Measurements from ENCODE around the gene CPE.

The CPE gene

DNA sequence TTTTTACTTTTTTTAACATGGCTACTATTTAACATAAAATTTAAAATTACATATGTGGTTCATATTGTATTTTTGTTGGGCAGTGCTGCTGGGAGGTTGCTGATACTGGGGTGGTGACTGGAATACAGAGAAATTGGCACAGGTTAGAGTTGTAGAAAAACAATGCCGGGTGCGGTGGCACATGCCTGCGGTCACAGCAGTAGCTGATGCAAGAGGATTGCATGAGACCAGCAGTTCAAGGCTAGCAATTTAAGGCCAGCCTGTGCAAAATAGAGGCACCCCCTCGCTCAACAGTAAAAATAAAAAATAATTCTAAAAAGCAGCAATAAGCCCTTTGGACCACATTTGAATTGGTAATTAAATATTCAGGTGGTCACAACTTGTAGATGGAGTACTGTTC lies 11.8 kb upstream of the CPE start:
- no peak for DNase-seq

DNA sequence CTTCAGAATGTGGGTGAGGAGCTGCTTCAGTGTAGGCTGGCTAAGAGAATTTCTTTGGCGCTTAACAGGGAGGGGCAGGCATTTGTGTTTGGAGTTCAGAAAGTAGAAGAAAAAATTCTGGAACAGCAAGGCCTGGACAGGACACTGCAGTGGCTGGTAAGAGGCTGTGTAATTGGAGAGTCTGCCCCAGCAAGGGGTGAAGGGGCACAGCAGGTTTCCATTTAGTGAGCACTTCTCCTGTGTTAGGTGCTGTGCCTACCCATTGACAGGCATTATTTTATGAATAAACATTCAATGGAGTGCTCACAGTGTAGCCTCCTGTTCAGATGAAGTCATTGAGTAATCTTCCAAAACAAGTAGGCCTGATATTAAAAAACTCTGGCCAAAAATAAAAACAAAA lies 10.7 kb upstream of the CPE start:
- no peak for DNase-seq

GRCh38 chr4:165368567-165368966 lies 10.2 kb upstream of the CPE start:
- no peak for DNase-seq

DNA sequence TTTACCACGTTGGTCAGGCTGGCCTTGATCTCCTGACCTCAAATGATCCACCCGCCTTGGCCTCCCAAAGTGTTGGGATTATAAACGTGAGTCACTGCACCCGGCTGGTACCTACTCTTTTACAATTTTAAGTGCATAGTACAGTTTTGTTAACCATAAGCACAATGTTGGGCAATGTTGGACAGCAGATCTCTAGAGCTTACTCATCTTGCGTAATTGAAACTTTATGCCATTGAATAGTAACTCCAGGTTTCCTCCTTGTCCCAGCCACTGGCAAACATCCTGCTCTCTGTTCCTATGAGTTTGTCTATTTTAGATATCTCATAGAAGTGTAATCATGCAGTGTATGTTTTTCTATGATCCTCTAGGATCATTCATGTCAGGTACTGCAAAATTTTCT lies 9.3 kb upstream of the CPE start:
- no peak for DNase-seq

DNA sequence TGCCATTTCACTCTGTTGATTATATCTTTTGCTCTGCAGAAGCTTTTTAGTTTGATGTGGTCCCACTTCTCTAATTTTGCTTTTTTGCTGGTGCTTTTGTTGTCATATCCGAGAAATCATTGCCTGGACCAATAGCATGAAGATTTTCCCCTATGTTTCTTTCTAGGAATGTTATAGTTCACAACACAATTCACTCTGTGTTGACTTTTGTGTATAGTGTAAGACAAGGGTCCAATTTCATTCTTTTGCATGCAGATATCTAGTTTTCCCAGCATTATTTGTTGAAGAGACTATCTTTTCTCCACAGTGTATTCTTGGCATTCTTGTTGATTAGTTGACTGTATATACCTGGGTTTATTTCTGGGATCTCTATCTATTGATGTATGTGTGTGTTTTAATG lies 8.3 kb upstream of the CPE start:
- DNase-seq: no peak

- no peak for DNase-seq
These were observed 3.3 kb upstream of the CPE start for GRCh38 chr4:165375465-165375864.

GRCh38 chr4:165378398-165378744 lies 437 bp upstream of the CPE start:
- DNase-seq: no peak

GRCh38 chr4:165379678-165380064 lies 863 bp downstream of the CPE start:
- no peak for DNase-seq

DNA sequence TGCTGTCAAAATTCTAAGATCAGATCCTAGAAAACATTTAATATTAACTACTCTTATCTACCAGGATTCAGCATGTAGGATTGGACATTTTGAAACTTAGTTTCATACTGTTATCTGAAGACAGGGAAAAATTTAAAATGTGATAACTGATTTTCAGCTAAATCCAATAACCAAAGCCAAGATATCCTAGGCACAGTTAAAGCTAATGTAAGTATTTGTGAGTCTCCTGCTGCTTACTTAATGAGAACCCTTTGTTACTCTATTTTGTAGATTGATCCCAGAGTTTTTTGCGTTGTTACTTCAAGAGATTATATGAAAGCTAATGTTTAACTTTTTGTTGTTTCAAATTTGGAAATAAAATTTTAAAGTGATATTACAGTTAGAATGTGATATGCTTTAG lies 2.0 kb downstream of the CPE start:
- no peak for DNase-seq

GRCh38 chr4:165381821-165382373 lies 3.1 kb downstream of the CPE start:
- no peak for DNase-seq

DNA sequence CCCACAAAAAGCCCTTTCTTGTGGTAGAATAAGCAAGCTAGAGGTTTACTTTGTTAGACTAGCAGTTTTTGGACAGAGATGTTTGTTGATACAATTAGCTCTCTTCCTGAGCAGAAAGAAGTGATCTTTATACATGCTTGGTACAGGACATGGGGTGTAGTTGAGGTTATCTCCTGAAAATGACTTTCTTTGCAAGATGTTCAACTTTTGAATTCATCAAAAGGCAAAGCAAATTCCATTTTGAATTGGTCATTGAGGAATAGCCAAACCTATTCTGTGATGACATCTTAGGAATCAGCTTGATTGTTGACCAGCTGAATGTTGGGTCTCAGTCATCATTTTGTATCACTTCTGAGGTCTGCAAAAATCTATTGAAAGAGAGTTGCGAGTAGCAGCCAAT lies 3.8 kb downstream of the CPE start:
- DNase-seq: no peak

DNA sequence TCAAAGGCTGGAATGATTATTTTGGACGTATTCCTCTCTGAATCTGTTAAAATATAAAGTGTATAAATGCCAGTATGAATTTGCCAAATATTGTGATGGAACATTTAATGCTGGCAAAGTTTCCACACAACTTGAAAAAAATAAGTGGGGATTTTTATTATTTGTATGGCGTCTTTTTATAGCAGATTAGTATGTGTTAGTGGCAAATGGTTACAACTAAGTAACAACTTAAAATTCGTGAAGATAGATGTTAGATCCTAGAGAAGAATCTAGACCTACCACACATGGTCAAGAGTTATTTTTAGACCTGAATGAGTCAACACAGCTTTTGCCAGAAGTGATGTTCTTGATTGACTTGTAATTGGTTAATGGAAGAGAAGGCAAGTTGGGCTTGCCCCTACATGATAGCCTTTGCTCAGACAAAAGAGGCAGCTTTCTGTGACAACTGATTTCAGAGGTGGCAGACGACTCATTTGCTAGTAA lies 4.8 kb downstream of the CPE start:
- DNase-seq: no peak

DNA sequence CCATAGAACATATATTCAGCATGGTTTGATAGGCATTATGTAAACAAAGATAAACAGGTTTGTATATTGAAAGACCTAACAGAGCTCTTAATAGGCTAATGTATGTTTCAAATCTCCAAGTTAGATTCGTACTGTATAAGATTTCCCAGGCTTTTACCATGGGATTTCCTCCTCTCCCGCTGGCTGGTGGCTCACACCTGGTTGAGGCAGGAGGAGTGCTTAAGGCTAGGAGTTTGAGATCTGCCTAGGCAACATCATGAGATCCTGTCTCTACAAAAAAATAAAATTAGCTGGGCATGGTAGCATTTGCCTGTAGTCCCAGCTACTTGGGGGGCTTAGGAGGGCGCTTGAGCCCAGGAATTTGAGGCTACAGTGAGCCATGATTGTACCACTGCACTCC lies 5.4 kb downstream of the CPE start:
- DNase-seq: no peak

- no peak for DNase-seq
These were observed 5.8 kb downstream of the CPE start for GRCh38 chr4:165384598-165384997.

GRCh38 chr4:165385126-165385525 lies 6.3 kb downstream of the CPE start:
- no peak for DNase-seq

DNA sequence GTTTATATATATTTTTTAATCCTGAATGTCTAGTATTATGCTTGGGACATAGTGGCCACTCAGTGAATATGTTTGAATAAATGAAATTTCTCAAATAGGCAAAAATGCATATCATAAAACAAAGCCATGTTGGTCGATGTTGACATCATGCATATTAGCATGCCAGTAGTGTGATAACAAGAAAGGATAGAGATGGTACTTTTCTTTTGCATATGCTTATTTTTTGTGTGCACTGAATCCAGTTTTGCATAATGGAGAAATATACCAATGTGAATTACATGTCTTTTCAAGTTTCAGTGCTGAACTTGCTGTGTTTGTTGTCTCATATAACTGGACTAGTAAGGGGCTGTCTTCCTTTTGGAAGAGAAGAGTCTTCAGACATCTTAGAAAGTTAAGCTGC lies 7.5 kb downstream of the CPE start:
- DNase-seq: no peak

- DNase-seq: no peak
These were observed 9.9 kb downstream of the CPE start for GRCh38 chr4:165388756-165389155.

GRCh38 chr4:165393051-165393450 lies 14.2 kb downstream of the CPE start:
- DNase-seq: no peak

GRCh38 chr4:165393704-165394103 lies 14.9 kb downstream of the CPE start:
- no peak for DNase-seq

- no peak for DNase-seq
These were observed 15.5 kb downstream of the CPE start for GRCh38 chr4:165394275-165394674.

- no peak for DNase-seq
These were observed 19.8 kb downstream of the CPE start for GRCh38 chr4:165398570-165398969.

- no peak for DNase-seq
These were observed 23.6 kb downstream of the CPE start for GRCh38 chr4:165402375-165402774.

GRCh38 chr4:165403048-165403447 lies 24.2 kb downstream of the CPE start:
- DNase-seq: no peak

- no peak for DNase-seq
These were observed 24.8 kb downstream of the CPE start for GRCh38 chr4:165403637-165404036.

- no peak for DNase-seq
These were observed 25.3 kb downstream of the CPE start for GRCh38 chr4:165404080-165404479.

DNA sequence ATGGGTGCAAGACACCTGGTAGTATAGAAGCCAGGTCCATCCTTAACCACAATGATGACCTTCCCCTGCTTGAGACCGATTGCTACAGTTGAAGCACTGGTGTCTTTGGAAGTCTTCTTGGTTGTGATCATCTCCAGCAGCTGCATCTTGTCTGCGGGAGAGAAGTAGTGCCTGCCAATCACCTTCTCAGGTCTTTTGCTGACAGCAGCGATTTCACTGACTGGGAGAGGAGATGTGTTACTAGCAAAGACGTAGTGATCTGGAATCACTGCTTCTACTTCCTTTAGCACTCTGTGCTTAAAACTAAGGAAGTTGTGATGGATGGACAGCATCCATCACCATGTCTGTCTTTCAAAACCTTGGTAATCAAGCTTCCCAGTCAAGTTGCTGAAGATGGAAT lies 25.9 kb downstream of the CPE start:
- no peak for DNase-seq

All from cortex of kidney (tissue), 1 donor.